ENCODE results near the gene NRM. TPM values are rescaled to one million over a fixed set of nuclear protein-coding genes. Genes with fewer than 3 reads are reported as not detected.

The NRM gene
- total RNA-seq, 1 experiment from 2014 or later: 31.2 TPM

GRCh38 chr6:30640481-30640880 is 50.3 kb downstream of the NRM start (continued):
- TF ChIP-seq PREB (CRISPR knock-in tag; IDR thresholded peaks at IDR 0.05; ENCODE audit: borderline replicate concordance): no peak
- no peak for TF ChIP-seq SMAD3 (CRISPR knock-in tag; IDR thresholded peaks at IDR 0.05; ENCODE audit: borderline replicate concordance)
- no peak for TF ChIP-seq HMGA2 (CRISPR knock-in tag; IDR thresholded peaks at IDR 0.05)
- no peak for TF ChIP-seq SOX15 (CRISPR knock-in tag; IDR thresholded peaks at IDR 0.05)
- no peak for TF ChIP-seq NR3C1 (CRISPR knock-in tag; conservative IDR thresholded peaks at IDR 0.05; ENCODE audit: low read depth)
- TF ChIP-seq SP1 (CRISPR knock-in tag; conservative IDR thresholded peaks at IDR 0.05): no peak
- no peak for TF ChIP-seq E2F1 (CRISPR knock-in tag; IDR thresholded peaks at IDR 0.05)
- TF ChIP-seq ELF4 (CRISPR knock-in tag; IDR thresholded peaks at IDR 0.05; ENCODE audit: low read depth): no peak
- TF ChIP-seq NFE2L1 (CRISPR knock-in tag; IDR thresholded peaks at IDR 0.05): no peak
- no peak for TF ChIP-seq SMAD4 (CRISPR knock-in tag; IDR thresholded peaks at IDR 0.05)
- no peak for TF ChIP-seq TCF7 (CRISPR knock-in tag; IDR thresholded peaks at IDR 0.05; ENCODE audit: low read depth)
- TF ChIP-seq ZMAT4 (CRISPR knock-in tag; IDR thresholded peaks at IDR 0.05): no peak
- TF ChIP-seq E2F4 (CRISPR knock-in tag; IDR thresholded peaks at IDR 0.05; ENCODE audit: borderline replicate concordance, low read depth): no peak
- TF ChIP-seq ESRRA (CRISPR knock-in tag; IDR thresholded peaks at IDR 0.05; ENCODE audit: borderline replicate concordance): no peak

Other genes starting within 250 kb of the NRM start
- gene HLA-E, start 201.5 kb downstream of the NRM start, total RNA-seq (2021): 44.6 to 49.0 TPM (median 44.7 TPM) in 3 replicates
- 69.1 to 85.7 TPM (median 72.8 TPM) in 3 replicates for gene GNL1, start 134.5 kb downstream of the NRM start, total RNA-seq (2021)
- 10.1 to 13.1 TPM (median 10.8 TPM) in 3 replicates for gene PRR3, start 133.7 kb downstream of the NRM start, total RNA-seq (2021)
- 98.7 to 102 TPM (median 101 TPM) in 3 replicates for gene ABCF1, start 119.5 kb downstream of the NRM start, total RNA-seq (2021)
- gene PPP1R10, start 73.7 kb downstream of the NRM start, total RNA-seq (2021): 83.1 to 90.5 TPM (median 85.5 TPM) in 3 replicates
- gene MRPS18B, start 73.1 kb downstream of the NRM start, total RNA-seq (2021): 56.4 to 67.8 TPM (median 57.6 TPM) in 3 replicates
- 19.3 to 21.7 TPM (median 20.3 TPM) in 3 replicates for gene ATAT1, start 64.1 kb downstream of the NRM start, total RNA-seq (2021)
- gene C6orf136, start 43.9 kb downstream of the NRM start, total RNA-seq (2021): 21.8 to 26.5 TPM (median 25.5 TPM) in 3 replicates
- 27.3 to 32.2 TPM (median 30.6 TPM) in 3 replicates for gene DHX16, start 18.0 kb downstream of the NRM start, total RNA-seq (2021)
- 25.6 to 36.5 TPM (median 26.2 TPM) in 3 replicates for gene PPP1R18, start 4.3 kb downstream of the NRM start, total RNA-seq (2021)
- gene MDC1, start 26.3 kb upstream of the NRM start, total RNA-seq (2021): 95.9 to 100 TPM (median 97.9 TPM) in 3 replicates
- 1,503 to 1,570 TPM (median 1,542 TPM) in 3 replicates for gene TUBB, start 29.4 kb upstream of the NRM start, total RNA-seq (2021)
- 110 to 121 TPM (median 120 TPM) in 3 replicates for gene FLOT1, start 51.7 kb upstream of the NRM start, total RNA-seq (2021)
- gene IER3, start 53.6 kb upstream of the NRM start, total RNA-seq (2021): 61.2 to 82.4 TPM (median 61.5 TPM) in 3 replicates
- gene DDR1, start 193.5 kb upstream of the NRM start, total RNA-seq (2021): 195 to 230 TPM (median 203 TPM) in 3 replicates
- gene GTF2H4, start 217.2 kb upstream of the NRM start, total RNA-seq (2021): 46.2 to 49.7 TPM (median 49.2 TPM) in 3 replicates
- 65.6 to 74.1 TPM (median 69.9 TPM) in 3 replicates for gene VARS2, start 223.3 kb upstream of the NRM start, total RNA-seq (2021)
- gene SFTA2, start 241.2 kb upstream of the NRM start, total RNA-seq (2021): 0.66 to 0.80 TPM in 2 of 3 replicates, not detected in the other
- 0.15 to 0.21 TPM (median 0.18 TPM) in 3 replicates for gene MUCL3, start 250.0 kb upstream of the NRM start, total RNA-seq (2021)

Measured in WTC11 (cell line).